Endothelial cell (in vitro differentiated cells): ENCODE results near the gene POLR3GL. TPM values are rescaled to one million over a fixed set of nuclear protein-coding genes. Genes with fewer than 3 reads are reported as not detected.
A peak's percentile ranks its signal among the peaks of the same experiment; 100 is the strongest.

Experiments used
- DNase-seq: peaks from one replicate; pipeline ENCODE4 v3.0.0; 2021; ENCODE audit warnings: low spot score
- H3K27ac Mint-ChIP-seq: one replicate; pipeline ENCODE4 v1.8.0; 2021; ENCODE audit warnings: mixed read lengths, inconsistent platforms; ENCODE audit not compliant: unreplicated experiment
- H3K27me3 Mint-ChIP-seq: one replicate; pipeline ENCODE4 v1.8.0; 2021; ENCODE audit warnings: mild to moderate bottlenecking, moderate library complexity, mixed read lengths, inconsistent platforms; ENCODE audit not compliant: unreplicated experiment
- H3K36me3 Mint-ChIP-seq: one replicate; pipeline ENCODE4 v1.8.0; 2021; ENCODE audit warnings: mild to moderate bottlenecking, low read depth, mixed read lengths, inconsistent platforms; ENCODE audit not compliant: unreplicated experiment
- H3K4me1 Mint-ChIP-seq: one replicate; pipeline ENCODE4 v1.8.0; 2021; ENCODE audit warnings: mild to moderate bottlenecking, mixed read lengths, inconsistent platforms; ENCODE audit not compliant: unreplicated experiment
- H3K4me3 Mint-ChIP-seq: one replicate; pipeline ENCODE4 v1.8.0; 2021; ENCODE audit warnings: mild to moderate bottlenecking, mixed read lengths, inconsistent platforms; ENCODE audit not compliant: unreplicated experiment
- H3K9me3 Mint-ChIP-seq: one replicate; pipeline ENCODE4 v1.8.0; 2021; ENCODE audit warnings: mixed read lengths, inconsistent platforms; ENCODE audit not compliant: unreplicated experiment
- CTCF ChIP-seq: fragments of 200-600 bp; sonication (generic); IDR thresholded peaks from one replicate; pipeline ENCODE4 v1.5.0; 2021; ENCODE audit warnings: antibody characterized with exemption; ENCODE audit not compliant: unreplicated experiment
- total RNA-seq: library from RNA; stranded (reverse); fragmentation: NEBNext Ultra II Directional; extraction: Animal tissue kit (Norgen Biotek cat#: 25700); gene quantifications from one replicate; pipeline ENCODE4 v1.2.1, GENCODE V29; 2021; ENCODE audit not compliant: unreplicated experiment

POLR3GL gene
- total RNA-seq, 1 donor from 2014 or later = 12.4 TPM

GRCh38 chr1:145962157-145963102, 2.1 kb upstream of the POLR3GL start:
- no peak overlapping the region for H3K27ac Mint-ChIP-seq
- H3K36me3 Mint-ChIP-seq = peaks cover 4% of the 10 kb centered on the region
- H3K9me3 Mint-ChIP-seq = no peaks in the 10 kb centered on the region
- peaks cover 44% of the 10 kb centered on the region for H3K4me1 Mint-ChIP-seq
- H3K4me3 Mint-ChIP-seq = peak overlapping the region; percentile 93
- TF ChIP-seq CTCF = no peak
- H3K27me3 Mint-ChIP-seq = peaks cover 29% of the 10 kb centered on the region
- no peak for DNase-seq

GRCh38 chr1:145963265-145964019, 1.0 kb upstream of the POLR3GL start:
- Mint-ChIP-seq H3K36me3 (peaks cover 4% of the 10 kb centered on the region), H3K4me3 (peak overlapping the region; percentile 93), H3K4me1 (peaks cover 39% of the 10 kb centered on the region), H3K27me3 (peaks cover 29% of the 10 kb centered on the region), H3K9me3 (no peaks in the 10 kb centered on the region), H3K27ac (peak overlapping the region; percentile 5)
- no peak for TF ChIP-seq CTCF
- DNase-seq = no peak

GRCh38 chr1:145965119-145965744, 742 bp downstream of the POLR3GL start:
- H3K4me3 Mint-ChIP-seq = peak overlapping the region; percentile 93
- peaks cover 23% of the 10 kb centered on the region for H3K4me1 Mint-ChIP-seq
- peaks cover 4% of the 10 kb centered on the region for H3K36me3 Mint-ChIP-seq
- H3K9me3 Mint-ChIP-seq = no peaks in the 10 kb centered on the region
- H3K27me3 Mint-ChIP-seq = peaks cover 19% of the 10 kb centered on the region
- DNase-seq = no peak
- H3K27ac Mint-ChIP-seq = no peak overlapping the region
- TF ChIP-seq CTCF = no peak

GRCh38 chr1:145967288-145967687, 2.8 kb downstream of the POLR3GL start:
- peaks cover 4% of the 10 kb centered on the region for H3K36me3 Mint-ChIP-seq
- H3K27ac Mint-ChIP-seq = no peak overlapping the region
- peaks cover 17% of the 10 kb centered on the region for H3K4me1 Mint-ChIP-seq
- no peak for TF ChIP-seq CTCF
- DNase-seq = no peak
- peak overlapping the region; percentile 33 for H3K4me3 Mint-ChIP-seq
- peaks cover 4% of the 10 kb centered on the region for H3K27me3 Mint-ChIP-seq
- no peaks in the 10 kb centered on the region for H3K9me3 Mint-ChIP-seq
